A549 (cell line): ENCODE results near the gene HSPBP1.

Source experiments
- BHLHE40 ChIP-seq: IDR thresholded peaks from 2 replicates; pipeline ENCODE4 v1.6.1; 2012; ENCODE audit warnings: low read depth, low read length, inconsistent platforms
- CBX2 ChIP-seq: fragments of 200-600 bp; sonication (generic); IDR thresholded peaks from 2 replicates; pipeline ENCODE4 v1.6.1; 2016; ENCODE audit warnings: low read depth, mild to moderate bottlenecking, borderline replicate concordance
- CHD2 ChIP-seq: fragments of 150-350 bp; IDR thresholded peaks from 2 replicates; pipeline ENCODE4 v1.6.1; 2014; ENCODE audit warnings: low read length; ENCODE audit not compliant: partially characterized antibody
- CTCF ChIP-seq: fragments of >200 bp; sonication (Bioruptor Twin); formaldehyde crosslinking; IDR thresholded peaks from 3 replicates; pipeline ENCODE4 v1.5.1; 2016
- EHMT2 ChIP-seq: fragments of 200-600 bp; sonication (generic); IDR thresholded peaks from 2 replicates; pipeline ENCODE4 v1.6.1; 2016; ENCODE audit warnings: antibody characterized with exemption, low read depth, mild to moderate bottlenecking, moderate library complexity
- JUN ChIP-seq, 2 experiments: fragments of >200 bp; sonication (Bioruptor Twin); formaldehyde crosslinking; IDR thresholded peaks; 2 replicates in 1 of 2; 3 replicates in 1 of 2; pipeline ENCODE4 v1.6.1; 2016 to 2017
- MAFK ChIP-seq: fragments of 450-650 bp; IDR thresholded peaks from 2 replicates; pipeline ENCODE4 v1.6.1; 2014; ENCODE audit not compliant: partially characterized antibody
- MAX ChIP-seq: IDR thresholded peaks from 2 replicates; pipeline ENCODE4 v1.6.1; 2012
- POLR2A ChIP-seq: IDR thresholded peaks from 2 replicates; pipeline ENCODE4 v1.6.1; 2012; ENCODE audit warnings: mild to moderate bottlenecking, low read length
- RNF2 ChIP-seq: fragments of 200-600 bp; sonication (generic); IDR thresholded peaks from 2 replicates; pipeline ENCODE4 v1.6.1; 2016; ENCODE audit warnings: low read depth, mild to moderate bottlenecking, antibody characterized with exemption, moderate library complexity, borderline replicate concordance
- SMC3 ChIP-seq: fragments of >200 bp; sonication (Bioruptor Twin); formaldehyde crosslinking; IDR thresholded peaks from 3 replicates; pipeline ENCODE4 v1.6.1; 2018; ENCODE audit warnings: inconsistent platforms
- SREBF2 ChIP-seq: fragments of 450-650 bp; IDR thresholded peaks from 2 replicates; pipeline ENCODE4 v1.6.1; 2014; ENCODE audit warnings: mild to moderate bottlenecking, moderate library complexity
- TP53 ChIP-seq: fragments of 250-450 bp; sonication (Bioruptor Pico); IDR thresholded peaks from 2 replicates; pipeline ENCODE4 v1.5.0; 2021; ENCODE audit warnings: mild to moderate bottlenecking, moderate library complexity
- USF2 ChIP-seq: fragments of 450-650 bp; IDR thresholded peaks from 2 replicates; pipeline ENCODE4 v1.6.1; 2014; ENCODE audit warnings: antibody characterized with exemption

- TF ChIP-seq POLR2A (no peak), CHD2 (no peak), CTCF (no peak), USF2 (no peak), MAFK (no peak), JUN (IDR thresholded peaks at IDR 0.05) (no peak), SREBF2 (no peak), RNF2 (no peak), MAX (no peak), BHLHE40 (no peak), SMC3 (no peak), CBX2 (no peak), TP53 (CRISPR knock-in tag) (no peak), EHMT2 (no peak)
These were observed 3.8 kb downstream of the HSPBP1 start for GRCh38 chr19:55275851-55276719.
